B cell (primary cell): ENCODE data around the gene C2orf81. TPM values are rescaled to one million over a fixed set of nuclear protein-coding genes. Genes with fewer than 3 reads are reported as not detected.

ENCODE experiments used
- ATAC-seq: fragments of 200-7000 bp; cut with Tn5 transposase; one replicate; pipeline ENCODE4 v1.10.0; 2021; ENCODE audit warnings: low read depth, mild to moderate bottlenecking, moderate number of reproducible peaks, moderate library complexity
- CTCF ChIA-PET: fragments of 350-600 bp; sonication (Branson Sonifier 250); formaldehyde crosslinking; loops from one replicate; lab custom pipeline; 2021; ENCODE audit warnings: antibody characterized with exemption, inconsistent platforms; lab: Charles Lee
- POLR2A ChIA-PET: fragments of 350-600 bp; sonication (Branson Sonifier 250); formaldehyde crosslinking; loops from one replicate; lab custom pipeline; 2021; ENCODE audit warnings: antibody characterized with exemption; lab: Charles Lee
- DNase-seq: peaks from one replicate; pipeline ENCODE4 v3.0.0; 2013
- H2AFZ ChIP-seq: 2 replicates; pipeline ENCODE4 v1.6.1; 2012; ENCODE audit warnings: mild to moderate bottlenecking, low read depth, low read length; ENCODE audit not compliant: insufficient read depth, poor library complexity, severe bottlenecking
- H3K27ac ChIP-seq, 2 donors: 1 replicate in 1 of 2; 2 replicates in 1 of 2; pipeline ENCODE4 v1.5.1; 2012 to 2013; ENCODE audit warnings: low read length in 2 of 2, mild to moderate bottlenecking in 2 of 2, moderate library complexity in 1 of 2
- H3K27me3 ChIP-seq, 4 experiments: fragments of 200-600 bp in 1 of 4; sonication (generic) in 1 of 4; replicated peaks in 1 of 4; 1 replicate in 2 of 4; 2 replicates in 2 of 4; pipeline versions ENCODE4 v1.6.1 to v1.7.0; 2013 to 2016; ENCODE audit warnings: low read length in 3 of 4, mild to moderate bottlenecking in 2 of 4, mixed read lengths in 1 of 4, moderate library complexity in 1 of 4; ENCODE audit not compliant: insufficient read depth in 4 of 4, control insufficient read depth in 3 of 4; ENCODE audit errors: control extremely low read depth in 1 of 4
- H3K36me3 ChIP-seq, 2 experiments: replicated peaks in 1 of 2; 1 replicate in 1 of 2; 2 replicates in 1 of 2; pipeline versions ENCODE4 v1.6.1 to v1.7.1; 2013; ENCODE audit warnings: low read length in 1 of 2; ENCODE audit not compliant: insufficient read depth in 2 of 2, control insufficient read depth in 1 of 2; ENCODE audit errors: control extremely low read depth in 1 of 2, extremely low read depth in 1 of 2
- H3K4me1 ChIP-seq, 2 donors: fragments of 200-600 bp in 1 of 2; sonication (generic) in 1 of 2; 1 replicate in 1 of 2; 2 replicates in 1 of 2; pipeline versions ENCODE4 v1.5.1 to v1.6.1; 2013 to 2017; ENCODE audit warnings: low read length in 2 of 2; ENCODE audit not compliant: control insufficient read depth in 2 of 2, insufficient read depth in 2 of 2
- H3K4me2 ChIP-seq: replicated peaks from 2 replicates; pipeline ENCODE3; 2012; ENCODE audit warnings: mild to moderate bottlenecking, low read depth, low read length; ENCODE audit not compliant: poor library complexity, severe bottlenecking
- H3K4me3 ChIP-seq, 5 experiments: fragments of 200-600 bp in 1 of 5; sonication (generic) in 1 of 5; 1 replicate in 3 of 5; 2 replicates in 2 of 5; pipeline versions ENCODE4 v1.5.1 to v1.7.0; 2011 to 2016; ENCODE audit warnings: low read length in 4 of 5, mild to moderate bottlenecking in 4 of 5, low read depth in 2 of 5, control low read depth in 1 of 5, moderate library complexity in 1 of 5; ENCODE audit not compliant: insufficient read depth in 1 of 5; ENCODE audit errors: control extremely low read depth in 1 of 5, extremely low read depth in 1 of 5
- H3K79me2 ChIP-seq: fragments of 200-600 bp; sonication (generic); one replicate; pipeline ENCODE4 v1.6.0; 2016; ENCODE audit warnings: low read length; ENCODE audit not compliant: control insufficient read depth, insufficient read depth
- H3K9ac ChIP-seq: fragments of 200-600 bp; sonication (generic); 2 replicates; pipeline ENCODE4 v1.6.1; 2017; ENCODE audit warnings: mild to moderate bottlenecking, low read length, moderate library complexity
- H3K9me3 ChIP-seq, 3 donors: one replicate each; pipeline versions ENCODE4 v1.6.1 to v1.7.1; 2013; ENCODE audit warnings: low read length in 2 of 3; ENCODE audit not compliant: control insufficient read depth in 2 of 3, insufficient read depth in 1 of 3; ENCODE audit errors: control extremely low read depth in 1 of 3
- H4K20me1 ChIP-seq: 2 replicates; pipeline ENCODE4 v1.6.0; 2012; ENCODE audit warnings: mild to moderate bottlenecking, low read length; ENCODE audit not compliant: insufficient read depth, control insufficient read depth, poor library complexity, severe bottlenecking
- H3K27ac Mint-ChIP-seq: one replicate; pipeline ENCODE4 v1.8.0; 2021; ENCODE audit warnings: mixed read lengths
- H3K27me3 Mint-ChIP-seq: one replicate; pipeline ENCODE4 v1.8.0; 2021; ENCODE audit warnings: mixed read lengths
- H3K4me1 Mint-ChIP-seq: one replicate; pipeline ENCODE4 v1.8.0; 2021; ENCODE audit warnings: mixed read lengths
- H3K4me3 Mint-ChIP-seq: one replicate; pipeline ENCODE4 v1.8.0; 2021; ENCODE audit warnings: mixed read lengths
- H3K9me3 Mint-ChIP-seq: one replicate; pipeline ENCODE4 v1.8.0; 2022; ENCODE audit warnings: mixed read lengths; ENCODE audit not compliant: insufficient read depth
- CTCF ChIP-seq: fragments of 200-600 bp; IDR thresholded peaks from one replicate; pipeline ENCODE4 v1.8.0; 2022; ENCODE audit warnings: antibody characterized with exemption, mild to moderate bottlenecking
- EZH2 ChIP-seq: IDR thresholded peaks from 2 replicates; pipeline ENCODE4 v1.6.1; 2012; ENCODE audit warnings: borderline replicate concordance, low read depth, mild to moderate bottlenecking, moderate library complexity, low read length; ENCODE audit not compliant: insufficient read depth, poor library complexity, severe bottlenecking
- WGBS: methylation state at CpG from one replicate; pipeline ENCODE4 v1.1.5; 2013; ENCODE audit warnings: missing lambda C conversion rate; ENCODE audit not compliant: insufficient coverage; 5-methylcytosine and 5-hydroxymethylcytosine counted together
- intact Hi-C: fragments of 100-400 bp; cut with micrococcal nuclease; formaldehyde crosslinking; loops from one replicate; pipeline ENCODE4 v1.10.0; 2022
- polyA plus RNA-seq: library from polyadenylated mRNA; depleted of rRNA; stranded (reverse); fragments of >200 nt; gene quantifications from 2 replicates; pipeline ENCODE4 v1.2.3, GENCODE V29; 2012
- total RNA-seq, 2 donors: library from RNA; stranded (reverse); fragments of 120-200 nt in 1 of 2; gene quantifications; 1 replicate in 1 of 2; 2 replicates in 1 of 2; pipeline versions ENCODE4 v1.2.3 to v1.2.4, GENCODE V29; 2013 to 2022

C2orf81 gene
- total and polyA plus RNA-seq, 2 donors (not counting 1 experiment from before 2014, with no cell fraction given), result 5.4 to 8.6 TPM

- Histone ChIP-seq H2AFZ (no peak overlapping the region), H3K36me3 (peaks cover 0 to 6% of the 10 kb centered on the region in 2 experiments), H3K4me2 (no peak overlapping the region), H3K9ac (no peak overlapping the region), H3K27me3 (no peaks in the 10 kb centered on the region), H3K4me1 (peaks cover 11 to 13% of the 10 kb centered on the region in 2 donors), H4K20me1 (peaks cover 89% of the 10 kb centered on the region), H3K79me2 (peaks cover 93% of the 10 kb centered on the region), H3K27ac (no peak overlapping the region), H3K4me3 (no peak overlapping the region), H3K9me3 (no peaks in the 10 kb centered on the region)
- POLR2A ChIA-PET, result no interaction called here
- TF ChIP-seq CTCF (no peak), EZH2 (no peak)
- DNase-seq, result no peak
- H3K27me3 Mint-ChIP-seq, result no peaks in the 10 kb centered on the region
- 95% methylated on average over 2 of the region's 3 CpGs for WGBS
- intact Hi-C loops, result no loop called here
- H3K4me3 Mint-ChIP-seq, result no peak overlapping the region
- no peak overlapping the region for H3K27ac Mint-ChIP-seq
- CTCF ChIA-PET, result no interaction called here
- no peak for ATAC-seq
- H3K4me1 Mint-ChIP-seq, result peaks cover 18% of the 10 kb centered on the region
- H3K9me3 Mint-ChIP-seq, result no peaks in the 10 kb centered on the region
Measured at GRCh38 chr2:74384051-74384450, 37.4 kb downstream of the C2orf81 start.

GRCh38 chr2:74383254-74383653, 38.2 kb downstream of the C2orf81 start:
- POLR2A ChIA-PET, result no interaction called here

More at GRCh38 chr2:74383254-74383653, 38.2 kb downstream of the C2orf81 start:
- Histone ChIP-seq H3K27me3 (no peaks in the 10 kb centered on the region), H3K79me2 (peaks cover 86% of the 10 kb centered on the region), H3K9ac (no peak overlapping the region), H3K27ac (no peak overlapping the region), H3K36me3 (peaks cover 0 to 6% of the 10 kb centered on the region in 2 experiments), H3K4me1 (peaks cover 10 to 13% of the 10 kb centered on the region in 2 donors), H3K4me3 (no peak overlapping the region), H3K9me3 (no peaks in the 10 kb centered on the region), H2AFZ (no peak overlapping the region), H3K4me2 (no peak overlapping the region), H4K20me1 (peaks cover 88% of the 10 kb centered on the region)
- Mint-ChIP-seq H3K9me3 (no peaks in the 10 kb centered on the region), H3K27ac (no peak overlapping the region), H3K4me3 (no peak overlapping the region), H3K27me3 (no peaks in the 10 kb centered on the region), H3K4me1 (peaks cover 20% of the 10 kb centered on the region)
- 89% methylated on average over 1 of the region's 1 CpG for WGBS
- TF ChIP-seq CTCF (no peak), EZH2 (no peak)
- ATAC-seq, result no peak
- intact Hi-C loops, result no loop called here
- CTCF ChIA-PET, result interaction anchor here (1.2 kb wide), 1 partner anchor 8 kb away, joined by 5 read pairs; no protein-coding TSS in a partner anchor
- no peak for DNase-seq
